K562 (cell line): ENCODE results near the gene ATF5. TPM values are rescaled to one million over a fixed set of nuclear protein-coding genes. Genes with fewer than 3 reads are reported as not detected.

Experiments
- CEBPB ChIP-seq: fragments of 450-650 bp; IDR thresholded peaks from 2 replicates; pipeline ENCODE4 v1.6.1; 2016; ENCODE audit warnings: missing genetic modification characterization, missing compliant biosample characterization
- CEBPG ChIP-seq, 3 experiments: fragments of 200-800 bp in 1 of 3; sonication (Bioruptor generic) in 1 of 3; sonication (generic) in 1 of 3; formaldehyde crosslinking in 1 of 3; IDR thresholded peaks in 2 of 3; conservative IDR thresholded peaks in 1 of 3; 2 replicates each; pipeline versions ENCODE4 v1.6.1 to v1.8.0; 2016 to 2022; ENCODE audit warnings: missing compliant biosample characterization in 2 of 3, missing genetic modification characterization in 2 of 3, mild to moderate bottlenecking in 1 of 3, missing genetic modification reagents in 1 of 3
- KHSRP ChIP-seq: fragments of 450-650 bp; IDR thresholded peaks from 2 replicates; pipeline ENCODE4 v1.6.1; 2017
- KLF1 ChIP-seq: fragments of 450-650 bp; IDR thresholded peaks from 2 replicates; pipeline ENCODE4 v1.6.1; 2016; ENCODE audit warnings: missing genetic modification characterization, missing compliant biosample characterization
- L3MBTL2 ChIP-seq: fragments of 450-650 bp; IDR thresholded peaks from 2 replicates; pipeline ENCODE4 v1.6.1; 2016; ENCODE audit warnings: mild to moderate bottlenecking, moderate library complexity
- NFE2L1 ChIP-seq: fragments of 450-650 bp; IDR thresholded peaks from 2 replicates; pipeline ENCODE4 v1.6.1; 2016; ENCODE audit warnings: missing genetic modification characterization, low read depth, mild to moderate bottlenecking, missing compliant biosample characterization, moderate library complexity, borderline replicate concordance
- PRPF4 ChIP-seq: fragments of 200-400 bp; formaldehyde crosslinking; IDR thresholded peaks from one replicate; pipeline ENCODE4 v1.6.1; 2017; ENCODE audit warnings: low read length, low read depth, mild to moderate bottlenecking; ENCODE audit not compliant: insufficient read depth, poor library complexity, severe bottlenecking
- RBFOX2 ChIP-seq: fragments of 200-400 bp; formaldehyde crosslinking; IDR thresholded peaks from 2 replicates; pipeline ENCODE4 v1.6.1; 2017; ENCODE audit warnings: low read depth, mild to moderate bottlenecking, low read length, moderate library complexity
- TAF15 ChIP-seq: fragments of 200-400 bp; formaldehyde crosslinking; IDR thresholded peaks from 2 replicates; pipeline ENCODE4 v1.6.1; 2017; ENCODE audit warnings: mild to moderate bottlenecking, low read depth, low read length, moderate library complexity
- XRCC4 ChIP-seq: IDR thresholded peaks from one replicate; pipeline ENCODE4 v1.6.1; 2011; ENCODE audit not compliant: insufficient read depth, insufficient read length; ENCODE audit errors: extremely low read depth
- XRCC5 ChIP-seq: fragments of 200-400 bp; formaldehyde crosslinking; IDR thresholded peaks from 2 replicates; pipeline ENCODE4 v1.6.1; 2017; ENCODE audit warnings: low read depth, mild to moderate bottlenecking, low read length
- YBX1 ChIP-seq: fragments of 450-650 bp; IDR thresholded peaks from 2 replicates; pipeline ENCODE4 v1.7.1; 2016; ENCODE audit warnings: mild to moderate bottlenecking
- polyA plus RNA-seq, 8 experiments: library from polyadenylated mRNA; depleted of rRNA in 4 of 8; stranded (reverse) in 5 of 8; unstranded in 3 of 8; fragments of >200 nt; fragmentation: Nextera tagmentation in 2 of 8; fragmentation: Illumina TruSeq in 1 of 8; extraction: Ambion mirVana in 2 of 8; extraction: Trizol in 1 of 8; gene quantifications; 2 replicates each; pipeline versions ENCODE4 v1.2.1 to v1.2.3, GENCODE V29; 2011 to 2014; ENCODE audit warnings: inconsistent platforms in 1 of 8, missing spikeins in 1 of 8
- total RNA-seq, 7 experiments: library from RNA; depleted of rRNA in 6 of 7; stranded (reverse); fragments of >200 nt in 6 of 7; fragmentation: Illumina TruSeq in 2 of 7; extraction: Trizol in 2 of 7; gene quantifications; 2 replicates each; pipeline versions ENCODE4 v1.2.1 to v1.2.3, GENCODE V29; 2011 to 2021; ENCODE audit warnings: low replicate concordance in 1 of 7
- TF ChIP-seq, protein P1 (sequence below): fragments of 250-450 bp; sonication (Bioruptor Pico); IDR thresholded peaks from 2 replicates; pipeline ENCODE4 v1.6.1; 2021; ENCODE audit warnings: mild to moderate bottlenecking
- TF ChIP-seq, protein P2 (sequence below): fragments of 450-650 bp; IDR thresholded peaks from 2 replicates; pipeline ENCODE4 v1.6.1; 2017; ENCODE audit warnings: antibody characterized with exemption, mild to moderate bottlenecking
- TF ChIP-seq, protein P3 (sequence below): fragments of 250-450 bp; sonication (Bioruptor Pico); IDR thresholded peaks from 2 replicates; pipeline ENCODE4 v1.5.0; 2022; ENCODE audit warnings: mild to moderate bottlenecking
- TF ChIP-seq, protein P4 (sequence below): fragments of 250-450 bp; sonication (Bioruptor Pico); IDR thresholded peaks from 2 replicates; pipeline ENCODE4 v1.8.0; 2021; ENCODE audit warnings: moderate library complexity, mild to moderate bottlenecking, inconsistent platforms

ATF5 gene
- total and polyA plus RNA-seq, 9 of the 15 experiments (the other 6 are each of a cell fraction or from before 2014, with no cell fraction given) = 3.0 to 57.6 (median 11.1) TPM

DNA sequence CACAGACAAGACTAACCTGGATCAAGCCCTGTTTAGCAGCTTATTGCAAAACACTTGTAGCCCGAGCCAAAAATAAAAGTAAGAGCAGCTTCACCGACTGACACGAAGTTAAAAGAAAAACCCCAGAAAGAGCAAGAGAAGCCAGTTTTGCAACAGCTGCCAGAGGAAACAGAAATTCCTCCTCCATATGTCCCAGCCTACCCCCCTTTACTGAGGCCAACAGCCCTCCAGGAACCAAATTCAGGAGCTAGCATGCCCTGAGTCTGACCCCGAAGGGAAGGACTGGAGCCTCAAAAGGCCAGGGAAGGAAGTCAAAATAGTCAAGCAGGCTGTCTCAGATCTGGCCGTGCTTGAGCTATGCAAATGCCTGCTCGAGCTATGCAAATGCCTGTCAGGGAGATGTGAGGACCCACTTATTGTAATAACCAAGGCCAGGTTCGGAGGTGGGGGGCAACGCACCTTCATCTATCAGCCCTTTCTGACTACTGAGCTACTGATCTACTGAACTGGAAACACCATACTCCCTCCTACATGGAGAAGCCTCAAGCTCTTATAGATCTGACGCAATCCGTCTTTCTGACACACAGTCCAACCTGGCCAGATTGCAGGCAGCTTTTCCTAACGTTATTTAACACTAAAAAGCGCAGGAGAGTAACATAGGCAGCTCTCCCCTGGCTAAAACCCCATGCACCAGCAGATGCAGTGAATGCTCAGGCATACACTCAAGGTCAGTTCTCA lies 25.3 kb downstream of the ATF5 start (continued):
- TF ChIP-seq, protein P1, sequence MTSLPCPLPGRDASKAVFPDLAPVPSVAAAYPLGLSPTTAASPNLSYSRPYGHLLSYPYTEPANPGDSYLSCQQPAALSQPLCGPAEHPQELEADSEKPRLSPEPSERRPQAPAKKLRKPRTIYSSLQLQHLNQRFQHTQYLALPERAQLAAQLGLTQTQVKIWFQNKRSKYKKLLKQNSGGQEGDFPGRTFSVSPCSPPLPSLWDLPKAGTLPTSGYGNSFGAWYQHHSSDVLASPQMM (CRISPR knock-in tag) = no peak
- no peak for TF ChIP-seq NFE2L1 (tag)
- no peak for TF ChIP-seq XRCC4
- TF ChIP-seq RBFOX2 = no peak
- TF ChIP-seq, protein P2, sequence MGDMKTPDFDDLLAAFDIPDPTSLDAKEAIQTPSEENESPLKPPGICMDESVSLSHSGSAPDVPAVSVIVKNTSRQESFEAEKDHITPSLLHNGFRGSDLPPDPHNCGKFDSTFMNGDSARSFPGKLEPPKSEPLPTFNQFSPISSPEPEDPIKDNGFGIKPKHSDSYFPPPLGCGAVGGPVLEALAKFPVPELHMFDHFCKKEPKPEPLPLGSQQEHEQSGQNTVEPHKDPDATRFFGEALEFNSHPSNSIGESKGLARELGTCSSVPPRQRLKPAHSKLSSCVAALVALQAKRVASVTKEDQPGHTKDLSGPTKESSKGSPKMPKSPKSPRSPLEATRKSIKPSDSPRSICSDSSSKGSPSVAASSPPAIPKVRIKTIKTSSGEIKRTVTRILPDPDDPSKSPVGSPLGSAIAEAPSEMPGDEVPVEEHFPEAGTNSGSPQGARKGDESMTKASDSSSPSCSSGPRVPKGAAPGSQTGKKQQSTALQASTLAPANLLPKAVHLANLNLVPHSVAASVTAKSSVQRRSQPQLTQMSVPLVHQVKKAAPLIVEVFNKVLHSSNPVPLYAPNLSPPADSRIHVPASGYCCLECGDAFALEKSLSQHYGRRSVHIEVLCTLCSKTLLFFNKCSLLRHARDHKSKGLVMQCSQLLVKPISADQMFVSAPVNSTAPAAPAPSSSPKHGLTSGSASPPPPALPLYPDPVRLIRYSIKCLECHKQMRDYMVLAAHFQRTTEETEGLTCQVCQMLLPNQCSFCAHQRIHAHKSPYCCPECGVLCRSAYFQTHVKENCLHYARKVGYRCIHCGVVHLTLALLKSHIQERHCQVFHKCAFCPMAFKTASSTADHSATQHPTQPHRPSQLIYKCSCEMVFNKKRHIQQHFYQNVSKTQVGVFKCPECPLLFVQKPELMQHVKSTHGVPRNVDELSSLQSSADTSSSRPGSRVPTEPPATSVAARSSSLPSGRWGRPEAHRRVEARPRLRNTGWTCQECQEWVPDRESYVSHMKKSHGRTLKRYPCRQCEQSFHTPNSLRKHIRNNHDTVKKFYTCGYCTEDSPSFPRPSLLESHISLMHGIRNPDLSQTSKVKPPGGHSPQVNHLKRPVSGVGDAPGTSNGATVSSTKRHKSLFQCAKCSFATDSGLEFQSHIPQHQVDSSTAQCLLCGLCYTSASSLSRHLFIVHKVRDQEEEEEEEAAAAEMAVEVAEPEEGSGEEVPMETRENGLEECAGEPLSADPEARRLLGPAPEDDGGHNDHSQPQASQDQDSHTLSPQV = no peak
- no peak for TF ChIP-seq KLF1 (tag)
- TF ChIP-seq L3MBTL2 = 0 out of 2 replicates have a peak, but pooled peaks have one; percentile 22
- TF ChIP-seq CEBPG (CRISPR knock-in tag; IDR thresholded peaks at IDR 0.05) = peak; percentile 68
- TF ChIP-seq CEBPG (tag; conservative IDR thresholded peaks at IDR 0.05 in 1 of 2, IDR thresholded peaks at IDR 0.05 in 1 of 2) = peak; percentile 22 to 72; a peak in 3 of 4 replicates
- TF ChIP-seq, protein P3, sequence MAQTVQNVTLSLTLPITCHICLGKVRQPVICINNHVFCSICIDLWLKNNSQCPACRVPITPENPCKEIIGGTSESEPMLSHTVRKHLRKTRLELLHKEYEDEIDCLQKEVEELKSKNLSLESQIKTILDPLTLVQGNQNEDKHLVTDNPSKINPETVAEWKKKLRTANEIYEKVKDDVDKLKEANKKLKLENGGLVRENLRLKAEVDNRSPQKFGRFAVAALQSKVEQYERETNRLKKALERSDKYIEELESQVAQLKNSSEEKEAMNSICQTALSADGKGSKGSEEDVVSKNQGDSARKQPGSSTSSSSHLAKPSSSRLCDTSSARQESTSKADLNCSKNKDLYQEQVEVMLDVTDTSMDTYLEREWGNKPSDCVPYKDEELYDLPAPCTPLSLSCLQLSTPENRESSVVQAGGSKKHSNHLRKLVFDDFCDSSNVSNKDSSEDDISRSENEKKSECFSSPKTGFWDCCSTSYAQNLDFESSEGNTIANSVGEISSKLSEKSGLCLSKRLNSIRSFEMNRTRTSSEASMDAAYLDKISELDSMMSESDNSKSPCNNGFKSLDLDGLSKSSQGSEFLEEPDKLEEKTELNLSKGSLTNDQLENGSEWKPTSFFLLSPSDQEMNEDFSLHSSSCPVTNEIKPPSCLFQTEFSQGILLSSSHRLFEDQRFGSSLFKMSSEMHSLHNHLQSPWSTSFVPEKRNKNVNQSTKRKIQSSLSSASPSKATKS = no peak
- TF ChIP-seq, protein P4, sequence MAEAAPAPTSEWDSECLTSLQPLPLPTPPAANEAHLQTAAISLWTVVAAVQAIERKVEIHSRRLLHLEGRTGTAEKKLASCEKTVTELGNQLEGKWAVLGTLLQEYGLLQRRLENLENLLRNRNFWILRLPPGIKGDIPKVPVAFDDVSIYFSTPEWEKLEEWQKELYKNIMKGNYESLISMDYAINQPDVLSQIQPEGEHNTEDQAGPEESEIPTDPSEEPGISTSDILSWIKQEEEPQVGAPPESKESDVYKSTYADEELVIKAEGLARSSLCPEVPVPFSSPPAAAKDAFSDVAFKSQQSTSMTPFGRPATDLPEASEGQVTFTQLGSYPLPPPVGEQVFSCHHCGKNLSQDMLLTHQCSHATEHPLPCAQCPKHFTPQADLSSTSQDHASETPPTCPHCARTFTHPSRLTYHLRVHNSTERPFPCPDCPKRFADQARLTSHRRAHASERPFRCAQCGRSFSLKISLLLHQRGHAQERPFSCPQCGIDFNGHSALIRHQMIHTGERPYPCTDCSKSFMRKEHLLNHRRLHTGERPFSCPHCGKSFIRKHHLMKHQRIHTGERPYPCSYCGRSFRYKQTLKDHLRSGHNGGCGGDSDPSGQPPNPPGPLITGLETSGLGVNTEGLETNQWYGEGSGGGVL (CRISPR knock-in tag) = no peak
- no peak for TF ChIP-seq KHSRP
- TF ChIP-seq CEBPB (tag) = peak; percentile 80
- TF ChIP-seq YBX1 = no peak
- no peak for TF ChIP-seq XRCC5
- TF ChIP-seq TAF15 = no peak
- TF ChIP-seq PRPF4 = no peak
